ENCODE data around the gene TMEM9. TPM values are rescaled to one million over a fixed set of nuclear protein-coding genes. Genes with fewer than 3 reads are reported as not detected.

TMEM9 gene
- total RNA-seq, 1 experiment from 2014 or later: 140 TPM

Other genes with a start within 250 kb of the TMEM9 start
- 3.8 and 4.8 TPM in 2 replicates for gene KIF21B, start 130.8 kb downstream of the TMEM9 start, total RNA-seq (2014; rRNA removed; shearing (Covaris generic))
- not detected in 2 replicates for gene CACNA1S, start 42.0 kb downstream of the TMEM9 start, total RNA-seq (2014; rRNA removed; shearing (Covaris generic))
- not detected in 2 replicates for gene ASCL5, start 27.3 kb downstream of the TMEM9 start, total RNA-seq (2014; rRNA removed; shearing (Covaris generic))
- gene IGFN1, start 36.4 kb upstream of the TMEM9 start, total RNA-seq (2014; rRNA removed; shearing (Covaris generic)): 0.03 TPM in 2 replicates
- gene PKP1, start 129.0 kb upstream of the TMEM9 start, total RNA-seq (2014; rRNA removed; shearing (Covaris generic)): 0.43 and 1.2 TPM in 2 replicates
- gene TNNT2, start 223.2 kb upstream of the TMEM9 start, total RNA-seq (2014; rRNA removed; shearing (Covaris generic)): 0.13 and 0.46 TPM in 2 replicates
- 216 and 238 TPM in 2 replicates for gene LAD1, start 244.8 kb upstream of the TMEM9 start, total RNA-seq (2014; rRNA removed; shearing (Covaris generic))

Measured in HT-29 (cell line).